COR-L47 (cell line): ENCODE results near the gene SORCS2.

ENCODE experiments used
- DNase-seq: peaks from one replicate; lab custom pipeline; 2025; lab: John Stamatoyannopoulos, UW

The SORCS2 gene

GRCh38 chr4:7474320-7474719 lies 282.0 kb downstream of the SORCS2 start:
- DNase-seq, result no peak

- DNase-seq, result no peak
These were observed 282.9 kb downstream of the SORCS2 start for GRCh38 chr4:7475207-7475606.

- DNase-seq, result no peak
These were observed 284.5 kb downstream of the SORCS2 start for GRCh38 chr4:7476820-7477219.

- no peak for DNase-seq
These were observed 285.4 kb downstream of the SORCS2 start for GRCh38 chr4:7477695-7478094.

GRCh38 chr4:7478665-7479064 lies 286.3 kb downstream of the SORCS2 start:
- DNase-seq, result no peak

GRCh38 chr4:7480423-7480822 lies 288.1 kb downstream of the SORCS2 start:
- no peak for DNase-seq

GRCh38 chr4:7481227-7481626 lies 288.9 kb downstream of the SORCS2 start:
- DNase-seq, result no peak

- no peak for DNase-seq
These were observed 292.8 kb downstream of the SORCS2 start for GRCh38 chr4:7485096-7485495.

GRCh38 chr4:7486101-7486500 lies 293.8 kb downstream of the SORCS2 start:
- DNase-seq, result no peak

- DNase-seq, result no peak
These were observed 295.2 kb downstream of the SORCS2 start for GRCh38 chr4:7487502-7487901.

GRCh38 chr4:7487998-7488671 lies 295.8 kb downstream of the SORCS2 start:
- no peak for DNase-seq

- no peak for DNase-seq
These were observed 299.6 kb downstream of the SORCS2 start for GRCh38 chr4:7491915-7492314.

GRCh38 chr4:7498446-7499200 lies 306.3 kb downstream of the SORCS2 start:
- DNase-seq, result no peak

GRCh38 chr4:7499661-7500060 lies 307.3 kb downstream of the SORCS2 start:
- DNase-seq, result peak; percentile 90

GRCh38 chr4:7500404-7500803 lies 308.1 kb downstream of the SORCS2 start:
- DNase-seq, result no peak

- no peak for DNase-seq
These were observed 309.0 kb downstream of the SORCS2 start for GRCh38 chr4:7501314-7501713.

- DNase-seq, result no peak
These were observed 309.5 kb downstream of the SORCS2 start for GRCh38 chr4:7501873-7502272.

GRCh38 chr4:7503559-7504249 lies 311.4 kb downstream of the SORCS2 start:
- DNase-seq, result no peak

- DNase-seq, result no peak
These were observed 313.0 kb downstream of the SORCS2 start for GRCh38 chr4:7505116-7505900.

GRCh38 chr4:7506119-7506518 lies 313.8 kb downstream of the SORCS2 start:
- DNase-seq, result no peak

GRCh38 chr4:7506572-7506971 lies 314.2 kb downstream of the SORCS2 start:
- DNase-seq, result no peak

- DNase-seq, result no peak
These were observed 315.0 kb downstream of the SORCS2 start for GRCh38 chr4:7507381-7507780.
